ENCODE measurements around the gene CCNY.
"Not testable (repeated sequence)": the region's sequence is repeated elsewhere in the genome, so short reads cannot be mapped to it uniquely, and the experiment has no call there.

Gene CCNY

DNA sequence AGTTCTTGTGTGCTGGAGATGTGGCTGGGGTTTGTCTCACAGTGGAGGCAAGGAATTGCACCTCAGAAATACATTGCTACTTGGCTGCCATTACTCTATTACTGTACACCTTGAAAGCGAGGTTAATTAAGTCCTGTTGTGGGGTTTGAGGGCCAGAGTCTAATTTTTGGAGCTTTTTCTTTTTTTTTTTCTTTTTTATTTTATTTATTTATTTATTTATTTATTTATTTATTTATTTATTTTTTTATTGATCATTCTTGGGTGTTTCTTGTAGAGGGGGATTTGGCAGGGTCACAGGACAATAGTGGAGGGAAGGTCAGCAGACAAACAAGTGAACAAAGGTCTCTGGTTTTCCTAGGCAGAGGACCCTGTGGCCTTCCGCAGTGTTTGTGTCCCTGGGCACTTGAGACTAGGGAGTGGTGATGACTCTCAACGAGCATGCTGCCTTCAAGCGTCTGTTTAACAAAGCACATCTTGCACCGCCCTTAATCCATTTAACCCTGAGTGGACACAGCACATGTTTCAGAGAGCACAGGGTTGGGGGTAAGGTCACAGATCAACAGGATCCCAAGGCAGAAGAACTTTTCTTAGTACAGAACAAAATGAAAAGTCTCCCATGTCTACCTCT is 69.8 kb downstream of the CCNY start:
- not testable (repeated sequence) for DNase-seq (ENCODE audit: low spot score)

DNA sequence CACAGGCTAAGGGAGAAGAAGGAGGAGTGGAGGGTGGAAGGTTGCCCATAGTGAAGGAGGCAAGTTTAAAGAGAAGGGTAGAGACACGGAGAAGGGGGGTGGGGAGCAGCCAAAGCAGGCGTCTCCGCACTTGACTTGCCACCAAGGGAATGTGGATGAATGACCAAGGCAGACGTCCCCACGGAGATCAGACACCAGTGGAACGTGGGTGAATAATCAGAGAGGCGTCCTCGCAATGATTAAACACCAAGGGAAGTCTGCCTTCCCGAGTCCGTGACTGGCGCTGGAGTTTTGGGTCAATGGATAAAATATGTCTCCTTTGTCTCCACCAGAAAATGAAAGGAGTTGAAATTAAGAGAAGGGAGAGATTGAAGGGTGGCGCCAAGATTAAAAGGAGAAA is 71.4 kb downstream of the CCNY start:
- not testable (repeated sequence) for DNase-seq (ENCODE audit: low spot score)

DNA sequence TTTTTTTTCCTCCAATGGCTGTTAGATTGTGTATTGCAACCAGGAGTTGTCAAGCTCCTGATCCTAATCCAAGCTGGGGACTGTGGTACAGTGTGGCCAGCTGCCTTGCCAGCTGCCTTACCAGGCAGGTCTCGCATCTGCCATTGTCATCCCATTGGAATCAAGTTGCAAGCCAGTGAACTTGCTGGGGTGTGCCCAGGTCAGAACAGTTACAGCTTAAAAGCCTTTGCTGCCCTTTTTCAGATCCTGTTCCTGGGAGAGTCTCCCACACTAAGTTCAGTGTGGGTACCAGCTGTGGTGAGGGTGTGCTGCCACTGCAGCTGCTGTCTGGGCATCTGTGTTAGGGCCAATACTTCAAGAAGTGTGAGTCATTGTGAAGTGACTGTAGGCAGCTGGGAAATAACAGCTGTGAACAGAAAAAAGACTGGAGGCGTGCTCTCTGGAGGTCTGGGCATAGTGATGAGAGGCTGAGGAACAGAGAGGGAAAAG is 72.8 kb downstream of the CCNY start:
- DNase-seq (ENCODE audit: low spot score): peak; percentile 79

DNA sequence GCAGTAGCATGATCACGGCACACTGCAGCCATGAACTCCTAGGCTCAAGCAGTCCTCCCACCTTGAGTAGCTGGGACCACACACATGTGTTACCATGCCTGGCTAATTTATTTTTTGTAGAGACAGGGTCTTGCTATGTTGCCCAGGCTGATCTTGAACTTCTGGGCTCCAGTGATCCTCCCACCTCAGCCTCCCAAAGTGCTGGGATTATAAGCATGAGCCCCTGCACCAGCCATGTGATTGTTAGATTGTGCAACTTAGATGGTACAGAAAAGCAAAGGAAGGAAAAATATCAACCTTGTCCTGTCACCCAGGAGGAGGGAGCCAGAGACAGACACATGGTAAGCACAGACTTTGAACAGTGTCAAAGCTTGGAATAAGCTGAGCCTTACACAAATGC is 73.5 kb downstream of the CCNY start:
- DNase-seq (ENCODE audit: low spot score): no peak

DNA sequence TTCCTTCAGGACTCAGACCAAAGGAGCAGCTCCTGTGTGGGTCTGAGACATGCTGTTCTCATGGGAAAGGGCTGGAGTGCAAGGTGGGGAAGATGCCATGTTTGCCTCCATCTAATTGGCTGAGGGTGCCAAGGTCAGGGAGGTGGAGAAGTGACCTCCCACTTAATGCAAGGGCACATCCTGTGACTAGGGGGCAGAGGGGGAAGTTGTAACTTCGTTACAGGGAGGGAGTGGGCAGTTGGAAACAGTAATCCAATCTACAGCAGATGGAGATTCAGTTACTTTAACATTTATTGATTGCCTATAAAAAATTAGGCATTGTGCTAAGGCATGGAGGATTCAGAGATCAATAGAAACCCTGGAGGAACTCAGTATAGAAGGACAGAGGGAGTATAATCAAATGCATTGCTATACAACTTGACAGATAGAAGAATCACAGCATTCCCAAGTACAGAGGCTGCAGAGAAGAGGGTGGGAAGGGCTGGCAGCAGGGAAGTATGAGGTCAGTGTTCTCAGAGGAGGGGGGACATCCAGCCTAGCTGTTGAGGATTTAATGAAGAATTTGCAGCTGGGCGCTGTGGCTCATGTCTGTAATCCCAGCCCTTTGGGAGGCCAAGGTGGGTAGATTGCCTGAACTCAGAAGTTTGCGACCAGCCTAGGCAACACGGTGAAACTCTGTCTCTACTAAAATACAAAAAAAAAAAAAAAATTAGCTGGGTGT is 75.9 kb downstream of the CCNY start:
- no peak for DNase-seq (ENCODE audit: low spot score)

DNA sequence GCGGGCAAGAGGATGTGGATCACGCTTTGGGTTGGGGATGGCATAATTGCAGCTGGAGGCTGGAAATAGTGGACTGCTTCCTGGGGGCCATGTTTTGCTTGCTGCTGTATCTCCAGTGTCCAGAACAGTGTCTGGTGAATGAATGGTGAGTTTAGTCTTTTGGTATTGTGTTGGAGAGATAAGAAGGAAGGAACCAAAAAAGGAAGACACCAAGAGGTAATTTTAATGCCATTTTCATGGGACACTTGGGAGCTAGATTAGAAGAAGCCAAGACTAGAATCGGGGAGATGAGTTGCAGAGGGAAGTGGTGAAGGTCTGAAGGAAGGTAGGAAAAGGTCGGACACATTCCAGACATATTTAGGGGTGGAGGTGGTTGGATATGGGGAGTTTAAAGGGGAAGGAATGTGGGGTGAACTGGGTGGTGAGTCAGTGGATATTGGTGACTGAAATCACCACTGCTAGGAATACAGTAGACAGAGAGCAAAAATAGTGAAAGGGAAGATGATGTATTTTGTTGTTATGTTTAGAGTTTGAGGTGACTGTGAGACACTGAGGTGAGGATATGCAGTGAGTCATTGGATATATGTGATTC is 76.7 kb downstream of the CCNY start:
- no peak for DNase-seq (ENCODE audit: low spot score)

DNA sequence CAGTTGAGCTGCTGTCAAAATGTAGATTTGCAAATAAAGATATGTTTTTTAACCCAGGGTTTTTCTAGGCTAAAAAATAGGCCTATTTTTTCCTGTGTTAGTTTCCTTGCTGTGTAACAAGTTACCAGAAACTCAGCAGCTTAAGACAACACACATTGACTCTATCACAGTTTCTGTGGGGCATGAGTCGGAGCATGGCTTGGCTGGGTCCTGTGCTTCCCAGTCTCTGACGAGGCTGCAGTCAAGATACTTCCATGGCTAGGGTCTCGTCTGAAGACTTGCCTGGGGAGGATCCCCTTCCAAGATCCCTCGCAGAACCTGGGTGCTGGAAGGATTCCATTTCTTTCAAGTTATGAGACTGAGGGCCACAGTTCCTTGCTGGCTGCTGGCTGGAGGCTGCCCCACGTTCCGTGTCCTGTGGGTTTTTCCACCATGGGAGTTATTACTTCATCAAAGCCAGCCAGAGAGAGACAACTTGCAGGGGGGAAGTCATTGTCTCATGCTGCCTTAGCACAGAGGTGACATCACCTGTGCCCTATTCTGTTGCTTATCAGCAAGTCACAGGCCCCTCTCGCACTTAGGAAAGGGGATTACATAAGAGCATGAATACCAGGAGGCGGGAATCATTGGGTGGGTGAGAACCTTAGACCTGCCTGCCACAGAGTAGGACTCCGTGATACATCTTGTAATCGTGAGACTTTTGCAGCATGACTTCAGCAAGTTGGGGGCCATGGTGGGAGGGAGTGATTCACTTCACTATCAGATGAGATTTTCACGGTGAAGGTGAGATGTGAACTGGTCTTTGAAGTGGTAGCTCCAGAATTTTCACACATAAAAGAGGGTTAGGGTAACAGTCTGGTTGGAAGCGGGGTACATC is 77.9 kb downstream of the CCNY start:
- DNase-seq (ENCODE audit: low spot score): no peak

DNA sequence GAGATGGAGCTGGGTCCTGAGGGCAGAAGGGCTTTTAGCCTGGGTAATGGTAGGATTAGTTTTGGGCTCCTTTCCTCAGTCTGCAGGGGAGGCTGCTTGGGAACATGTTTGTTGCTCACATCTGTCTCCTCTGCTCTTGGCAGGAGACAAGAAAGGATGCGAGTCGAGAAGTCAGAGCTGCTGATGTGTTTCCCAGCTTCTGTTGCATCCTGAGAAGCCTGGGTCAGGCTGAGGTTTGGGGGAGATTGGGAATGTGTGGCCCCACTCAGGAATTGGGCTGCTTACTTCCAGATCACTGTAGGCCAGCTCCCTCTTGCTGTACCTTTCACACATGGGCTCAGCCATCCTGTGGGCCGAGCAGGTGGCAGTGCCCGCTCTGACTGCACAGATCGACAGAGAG is 79.2 kb downstream of the CCNY start:
- DNase-seq (ENCODE audit: low spot score): no peak

DNA sequence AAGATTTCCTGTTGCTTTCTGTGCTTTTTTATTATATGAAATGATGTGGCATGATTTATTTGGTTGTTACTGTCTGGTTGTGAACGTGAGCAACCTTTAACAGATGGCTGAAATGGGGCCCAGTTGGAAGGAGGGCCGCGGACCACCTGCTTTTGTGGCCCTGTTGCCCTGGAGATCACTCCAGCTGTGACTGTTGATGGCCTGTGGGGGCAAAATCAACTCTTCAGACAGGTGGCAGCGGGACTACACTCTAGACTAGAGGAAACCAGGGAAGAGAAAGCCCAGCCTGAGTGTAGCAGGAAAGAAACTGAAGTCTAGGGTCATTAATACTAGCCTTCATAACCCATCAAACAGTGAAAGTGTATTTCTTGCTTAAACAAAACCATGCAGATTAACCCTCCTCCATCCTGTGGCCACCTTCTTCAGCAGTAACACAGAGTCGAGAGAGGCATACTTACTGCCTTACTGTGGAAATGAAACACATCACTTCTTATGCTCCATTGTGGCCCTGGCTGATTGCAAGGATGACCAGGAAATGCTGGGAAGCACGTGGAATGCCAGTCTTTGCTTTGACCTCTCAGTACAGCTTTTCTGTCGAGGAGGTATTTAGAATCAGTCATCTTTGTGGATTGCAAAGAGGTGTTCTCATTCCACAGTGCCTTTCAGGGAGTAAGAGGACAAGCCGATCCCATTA is 80.5 kb downstream of the CCNY start:
- no peak for DNase-seq (ENCODE audit: low spot score)

DNA sequence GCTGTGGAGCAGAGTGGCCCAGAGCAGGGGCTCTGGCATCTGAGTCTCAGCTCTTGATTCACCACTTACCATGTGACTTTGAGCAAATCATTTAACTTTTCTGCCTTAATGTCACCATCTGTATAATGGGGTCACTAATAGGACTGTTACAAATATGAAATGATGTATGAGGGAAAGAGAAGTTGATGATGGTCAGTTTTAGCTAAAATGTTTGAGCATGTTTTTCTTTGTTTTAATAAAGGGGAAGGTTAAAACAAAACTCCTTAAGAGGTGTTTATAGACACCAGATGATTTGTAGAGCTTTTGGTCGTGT is 81.0 kb downstream of the CCNY start:
- no peak for DNase-seq (ENCODE audit: low spot score)

DNA sequence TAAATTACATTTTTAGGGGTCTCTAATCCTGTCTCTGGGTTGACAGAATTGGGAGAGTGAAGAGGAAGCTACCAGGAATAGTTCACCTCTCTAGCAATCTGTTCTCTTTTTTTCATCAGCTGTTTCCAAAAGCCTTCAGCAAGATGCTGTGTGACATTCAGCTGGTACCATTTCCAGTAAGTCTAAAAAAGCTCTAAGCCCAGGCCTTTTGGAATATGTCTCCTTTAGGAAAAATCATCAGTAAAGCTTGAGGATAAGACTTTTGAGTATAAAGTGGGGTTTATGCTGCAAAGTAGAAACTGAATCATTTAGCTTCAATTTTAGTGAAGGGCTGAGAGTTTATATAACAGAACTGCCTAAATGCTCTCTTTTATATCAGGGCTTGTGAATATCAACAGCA is 81.5 kb downstream of the CCNY start:
- DNase-seq (ENCODE audit: low spot score): no peak

DNA sequence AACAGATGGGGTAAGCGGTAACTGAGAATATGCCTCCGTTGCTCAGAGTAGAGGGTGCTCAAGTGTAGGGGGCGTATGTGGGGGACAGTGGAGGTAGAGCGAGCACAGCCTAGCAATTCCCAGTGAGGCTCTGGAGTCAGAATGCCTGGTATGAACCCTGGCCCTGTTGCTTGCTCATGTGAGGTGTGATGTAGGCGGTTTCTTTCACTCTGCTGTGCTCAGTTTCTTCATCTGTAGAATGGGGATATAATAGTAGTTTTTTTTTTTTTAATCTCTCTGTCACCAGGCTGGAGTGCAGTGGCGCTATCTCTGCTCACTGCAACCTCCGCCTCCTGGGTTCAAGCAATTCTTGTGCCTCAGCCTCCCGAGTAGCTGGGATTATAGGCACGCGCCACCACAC is 82.3 kb downstream of the CCNY start:
- not testable (repeated sequence) for DNase-seq (ENCODE audit: low spot score)

DNA sequence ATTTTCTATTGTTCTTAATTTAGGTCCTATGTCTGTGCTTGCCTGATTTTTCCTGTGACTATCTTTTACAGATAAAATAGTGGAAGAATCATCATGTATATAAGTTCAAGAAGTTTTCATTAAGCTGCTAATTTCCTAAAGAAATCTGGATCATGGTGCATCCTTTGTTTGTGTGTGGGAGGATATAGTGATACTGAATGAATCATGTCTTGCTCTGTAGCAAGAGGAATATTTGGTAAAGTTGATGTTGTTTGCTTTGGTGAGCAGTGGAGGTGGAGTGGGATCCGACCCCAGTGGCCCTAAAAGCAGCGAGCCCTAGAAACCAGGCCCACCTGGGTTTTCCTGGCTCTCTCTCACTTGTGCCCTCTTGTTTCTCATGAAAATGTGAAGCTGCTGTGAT is 83.7 kb downstream of the CCNY start:
- DNase-seq (ENCODE audit: low spot score): no peak

DNA sequence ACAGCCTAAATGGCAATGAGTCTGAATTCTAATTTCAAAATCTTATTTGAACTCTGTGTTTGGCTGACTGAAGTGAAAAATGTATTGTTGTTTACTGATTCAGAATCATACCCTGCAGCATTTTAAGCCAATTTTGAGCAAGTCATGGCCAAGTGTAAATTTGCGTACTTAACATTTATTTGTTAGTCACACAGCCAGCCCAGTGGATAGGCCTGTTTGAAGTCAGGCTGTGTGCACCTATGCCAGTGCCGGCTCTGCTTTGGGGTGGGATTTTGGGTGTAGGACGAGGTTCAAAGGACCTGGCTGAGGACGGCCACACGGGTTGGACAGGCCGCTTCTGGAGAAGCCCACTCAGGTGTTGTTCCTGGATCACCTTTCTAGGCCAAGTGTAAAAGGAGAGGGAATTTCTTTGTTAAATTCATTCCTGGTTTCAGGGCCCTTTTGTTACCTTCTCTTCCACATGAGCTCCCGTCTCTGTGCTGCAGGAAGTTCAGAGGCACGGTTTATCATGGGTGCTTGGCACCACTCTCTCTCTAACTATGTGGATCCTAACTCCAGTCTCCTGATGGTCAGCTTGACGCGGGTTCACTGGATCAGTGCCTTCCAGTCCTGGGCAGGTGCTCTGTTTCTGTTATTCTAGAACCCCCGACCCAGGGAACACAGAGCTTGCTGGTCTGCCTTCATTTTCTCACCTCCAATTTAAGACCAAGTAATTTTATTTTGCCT is 84.7 kb downstream of the CCNY start:
- DNase-seq (ENCODE audit: low spot score): no peak

DNA sequence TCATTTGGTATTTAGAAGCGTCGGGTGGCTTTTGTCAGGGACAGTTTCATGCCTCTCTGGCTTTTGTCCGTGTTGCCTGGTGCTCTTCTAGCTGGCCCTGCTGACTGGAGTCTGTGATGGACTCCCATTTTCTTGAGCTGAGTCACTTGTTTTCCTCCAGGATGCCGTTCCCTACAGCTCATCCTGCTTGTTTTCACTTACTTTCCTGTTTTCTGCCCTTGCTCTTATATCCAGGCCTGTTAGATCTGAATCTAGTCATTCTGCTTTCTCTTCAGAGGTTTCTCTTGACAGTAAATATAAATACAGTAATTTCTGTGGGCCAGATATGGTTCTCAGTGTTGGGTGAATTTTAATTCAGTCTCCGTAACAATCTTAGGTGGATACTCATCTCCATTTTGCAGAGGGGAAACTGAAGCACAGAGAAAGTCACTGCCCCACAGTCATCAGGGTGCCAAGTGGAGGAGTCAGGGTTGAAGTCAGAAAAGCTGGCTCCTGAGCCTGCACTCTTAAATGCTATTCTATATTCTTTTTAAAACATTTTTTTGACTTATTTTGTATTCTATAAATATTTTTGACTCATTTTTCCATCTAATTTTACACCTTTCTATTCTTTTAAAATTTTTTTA is 85.4 kb downstream of the CCNY start:
- no peak for DNase-seq (ENCODE audit: low spot score)

DNA sequence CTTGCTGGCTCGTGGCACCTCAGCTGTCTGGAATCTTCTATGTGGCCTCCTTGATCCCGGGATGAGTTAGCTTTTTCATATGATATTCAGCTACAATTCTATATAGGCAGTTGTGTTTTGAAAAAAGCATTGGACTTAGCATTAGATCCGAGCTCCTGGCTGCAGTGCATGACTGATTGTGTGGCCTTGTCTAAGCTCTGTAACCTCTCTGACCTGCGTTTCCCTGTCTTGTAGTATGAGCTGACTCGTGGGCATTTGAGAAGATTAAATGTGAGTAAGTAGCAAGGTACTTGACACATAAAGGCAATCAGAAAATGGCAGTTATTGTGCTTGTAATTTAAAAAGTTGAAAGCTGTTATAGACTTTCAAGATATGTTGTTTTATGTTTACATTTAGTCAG is 85.9 kb downstream of the CCNY start:
- no peak for DNase-seq (ENCODE audit: low spot score)

DNA sequence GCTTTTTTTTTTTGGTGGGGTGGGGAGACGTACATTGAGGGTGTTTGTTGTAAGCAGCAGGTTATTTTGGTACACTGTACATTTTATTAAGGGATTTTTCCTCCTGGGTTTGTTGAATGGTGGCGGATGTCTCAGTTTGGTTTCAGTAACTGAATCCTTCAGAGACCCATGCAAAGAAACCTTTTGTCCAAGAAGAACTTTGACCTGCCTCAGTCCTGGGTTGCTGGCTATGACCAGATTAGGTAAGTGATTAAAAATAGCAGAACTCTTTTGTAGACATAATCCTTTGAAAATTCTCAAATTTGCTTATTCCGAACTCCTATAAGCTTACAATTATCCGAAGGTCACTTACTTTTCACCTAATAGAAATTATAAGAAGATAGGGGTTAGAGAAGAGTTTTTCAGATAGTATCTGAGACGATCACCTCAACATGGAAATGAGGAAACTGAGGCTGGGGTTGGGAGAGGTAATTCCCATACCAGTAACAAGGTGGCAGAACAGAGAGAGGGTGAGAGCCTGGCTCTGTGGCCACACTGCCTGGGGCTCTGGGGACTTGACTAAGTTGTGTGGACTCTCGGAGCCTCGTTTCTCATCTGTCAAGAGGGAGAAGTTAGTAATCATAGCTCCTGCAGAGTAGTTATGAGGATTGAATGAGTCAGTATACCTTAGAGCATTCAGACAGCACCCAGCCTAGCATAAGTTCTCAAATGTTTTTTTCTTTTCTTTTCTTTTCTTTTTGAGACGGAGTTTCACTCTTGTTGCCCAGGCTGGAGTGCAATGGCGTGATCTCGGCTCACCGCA is 87.4 kb downstream of the CCNY start:
- no peak for DNase-seq (ENCODE audit: low spot score)

DNA sequence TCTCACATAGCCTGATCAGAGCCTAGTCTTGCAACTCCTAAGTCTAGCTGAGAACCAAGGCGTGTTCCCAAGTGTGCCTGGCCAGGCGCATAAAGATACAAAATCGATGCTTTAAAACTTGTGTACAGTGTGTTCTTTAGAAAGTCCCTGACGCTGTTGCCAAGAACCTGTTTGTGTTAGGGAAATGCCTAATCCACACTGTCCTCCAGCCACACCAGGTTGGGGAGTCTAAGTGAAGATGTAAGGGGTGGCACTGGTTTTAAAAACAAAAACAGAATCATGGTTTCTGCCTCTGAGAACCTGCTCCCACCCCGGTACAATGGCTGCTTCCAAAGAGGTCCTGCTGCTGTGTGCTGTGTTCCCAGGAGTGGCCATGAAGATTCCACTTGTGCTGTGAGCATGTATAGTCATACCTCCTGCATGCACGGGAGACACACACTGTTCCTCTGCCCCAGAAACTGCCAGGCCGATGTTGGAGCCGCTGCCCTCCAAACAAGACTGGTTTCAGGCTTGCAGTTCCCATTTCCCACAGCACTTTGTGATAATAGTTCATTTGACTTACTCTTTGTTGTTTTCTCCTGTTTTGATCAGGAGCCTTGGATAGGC is 88.5 kb downstream of the CCNY start:
- DNase-seq (ENCODE audit: low spot score): no peak

DNA sequence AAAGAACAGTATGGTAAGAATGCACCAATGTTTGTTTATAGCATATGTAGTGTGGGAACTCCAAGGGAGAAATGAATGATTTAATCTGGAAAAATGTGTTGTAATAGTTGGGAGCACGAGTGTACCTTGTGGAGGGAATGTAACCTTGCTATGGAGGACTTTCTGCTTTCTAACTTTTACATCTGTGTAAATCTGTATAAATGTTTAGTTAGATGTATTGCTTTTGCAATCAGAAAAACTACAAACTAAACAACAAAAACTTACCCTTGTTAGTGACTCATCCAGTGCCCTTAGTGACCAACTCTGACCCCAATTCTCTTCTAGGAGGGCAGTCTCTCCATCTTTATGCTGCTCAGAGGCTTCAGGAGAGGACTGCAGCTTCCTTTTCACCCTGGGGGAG is 89.3 kb downstream of the CCNY start:
- DNase-seq (ENCODE audit: low spot score): no peak

DNA sequence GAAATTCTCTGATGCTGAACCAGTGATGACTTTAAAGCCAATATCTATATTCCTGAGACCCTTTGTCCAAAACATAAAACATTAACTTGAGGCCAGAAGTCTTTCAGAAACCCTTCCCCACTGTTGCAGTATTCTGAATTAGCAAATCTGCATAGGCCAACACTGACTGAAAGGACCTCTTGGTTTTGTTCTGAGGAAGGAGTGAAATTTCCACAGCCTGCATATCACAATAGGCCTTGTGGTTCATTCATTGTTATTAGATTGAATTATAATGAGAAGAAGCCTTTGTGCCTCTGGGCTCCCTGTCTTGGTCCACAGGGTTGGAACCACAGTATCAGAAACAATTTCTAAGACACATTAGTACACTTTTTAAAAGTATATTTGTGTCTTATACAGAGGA is 90.3 kb downstream of the CCNY start:
- peak; percentile 94 for DNase-seq (ENCODE audit: low spot score)

All from pons (tissue), 1 donor.